HG03571 (cell line): ENCODE data around the gene OSBPL9.
"Not testable (repeated sequence)": the region's sequence is repeated elsewhere in the genome, so short reads cannot be mapped to it uniquely, and the experiment has no call there.

ENCODE experiments used
- ATAC-seq: cut with Tn5 transposase; IDR thresholded peaks from one replicate; pipeline ENCODE4 v1.9.1; 2021; ENCODE audit not compliant: unreplicated experiment

Gene OSBPL9

DNA sequence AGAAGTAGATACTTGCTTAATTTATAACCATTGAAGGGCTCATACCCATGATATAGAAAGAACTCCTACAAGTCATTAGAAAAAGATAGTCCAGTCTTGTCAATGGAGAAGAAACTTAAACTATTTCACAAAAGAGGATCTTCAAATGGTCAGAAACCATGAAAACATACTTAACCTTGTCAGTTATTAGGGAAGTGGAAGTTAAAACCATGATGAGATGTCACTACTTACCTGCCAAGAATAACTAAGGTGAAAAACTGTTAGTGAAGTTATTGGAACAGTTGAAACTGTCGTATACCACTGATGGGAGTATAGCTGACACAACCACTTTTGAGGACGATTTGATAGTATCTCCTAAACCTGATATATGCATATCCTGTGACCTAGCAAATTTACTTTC, 46.8 kb downstream of the OSBPL9 start:
- ATAC-seq: no peak

- ATAC-seq: no peak
These were observed 47.7 kb downstream of the OSBPL9 start for GRCh38 chr1:51664421-51665240.

DNA sequence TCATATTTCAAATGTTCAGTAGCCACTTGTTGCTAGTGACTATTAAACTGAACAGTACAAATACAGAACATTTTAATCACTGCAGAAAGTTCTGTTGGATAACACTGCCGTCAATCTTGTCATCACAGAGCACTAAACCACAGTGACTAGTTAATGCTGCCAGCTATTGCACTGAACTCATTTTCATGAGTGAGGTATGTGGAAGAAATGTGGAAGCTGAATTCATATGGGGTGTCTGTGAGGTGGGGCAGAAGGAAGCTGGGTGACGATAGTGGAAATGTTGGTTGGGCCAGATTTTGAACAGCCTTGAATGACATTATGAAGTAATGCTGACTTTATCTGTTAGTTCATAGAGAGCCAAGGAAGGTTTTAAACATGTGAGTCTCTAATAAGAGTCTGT, 49.6 kb downstream of the OSBPL9 start:
- ATAC-seq: no peak

GRCh38 chr1:51667561-51667960, 50.7 kb downstream of the OSBPL9 start:
- no peak for ATAC-seq

GRCh38 chr1:51669272-51669671, 52.4 kb downstream of the OSBPL9 start:
- ATAC-seq: no peak

- ATAC-seq: no peak
These were observed 52.9 kb downstream of the OSBPL9 start for GRCh38 chr1:51669816-51670215.

- no peak for ATAC-seq
These were observed 54.8 kb downstream of the OSBPL9 start for GRCh38 chr1:51671527-51672325.

- no peak for ATAC-seq
These were observed 56.4 kb downstream of the OSBPL9 start for GRCh38 chr1:51673279-51673678.

GRCh38 chr1:51675177-51675780, 58.4 kb downstream of the OSBPL9 start:
- no peak for ATAC-seq

DNA sequence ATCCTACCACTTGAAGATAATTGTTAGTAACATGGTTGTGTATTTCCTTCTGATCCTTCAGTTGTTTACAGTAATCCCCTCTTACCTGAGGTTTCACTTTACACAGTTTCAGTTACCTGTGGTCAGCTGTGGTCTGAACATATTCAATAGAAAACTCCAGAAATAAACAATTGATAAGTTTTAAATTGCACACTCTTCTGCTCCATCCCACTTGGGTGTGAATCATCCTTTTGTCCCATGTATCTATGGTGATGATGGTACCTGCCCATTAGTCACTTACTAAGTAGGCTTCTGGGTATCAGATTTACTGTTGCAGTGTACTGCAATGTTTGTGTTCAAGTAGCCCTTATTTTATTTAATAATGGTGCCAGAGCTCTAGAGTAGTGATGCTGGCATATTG, 62.5 kb downstream of the OSBPL9 start:
- no peak for ATAC-seq

- no peak for ATAC-seq
These were observed 67.9 kb downstream of the OSBPL9 start for GRCh38 chr1:51684776-51685175.

DNA sequence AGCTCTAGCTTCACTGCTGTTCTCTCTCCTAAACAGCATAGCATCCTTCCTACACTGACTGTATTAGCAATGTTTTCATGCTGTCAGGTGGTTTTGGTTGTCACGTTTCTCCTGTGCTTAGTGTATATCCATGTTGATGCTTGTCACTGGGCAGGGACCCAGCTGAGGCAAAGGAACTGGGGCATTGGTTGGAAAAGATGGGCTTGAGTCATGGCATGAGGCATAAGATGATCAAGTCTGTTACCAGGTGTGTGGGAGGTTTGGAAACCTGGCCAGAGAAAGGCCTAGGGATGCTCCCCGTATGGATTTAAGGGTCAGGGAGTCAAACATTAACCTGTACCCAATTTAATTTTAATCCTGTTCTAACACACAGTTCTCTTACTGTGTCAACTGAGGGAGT, 69.6 kb downstream of the OSBPL9 start:
- no peak for ATAC-seq

- ATAC-seq: no peak
These were observed 72.2 kb downstream of the OSBPL9 start for GRCh38 chr1:51689075-51689440.

GRCh38 chr1:51689643-51690042, 72.8 kb downstream of the OSBPL9 start:
- no peak for ATAC-seq

DNA sequence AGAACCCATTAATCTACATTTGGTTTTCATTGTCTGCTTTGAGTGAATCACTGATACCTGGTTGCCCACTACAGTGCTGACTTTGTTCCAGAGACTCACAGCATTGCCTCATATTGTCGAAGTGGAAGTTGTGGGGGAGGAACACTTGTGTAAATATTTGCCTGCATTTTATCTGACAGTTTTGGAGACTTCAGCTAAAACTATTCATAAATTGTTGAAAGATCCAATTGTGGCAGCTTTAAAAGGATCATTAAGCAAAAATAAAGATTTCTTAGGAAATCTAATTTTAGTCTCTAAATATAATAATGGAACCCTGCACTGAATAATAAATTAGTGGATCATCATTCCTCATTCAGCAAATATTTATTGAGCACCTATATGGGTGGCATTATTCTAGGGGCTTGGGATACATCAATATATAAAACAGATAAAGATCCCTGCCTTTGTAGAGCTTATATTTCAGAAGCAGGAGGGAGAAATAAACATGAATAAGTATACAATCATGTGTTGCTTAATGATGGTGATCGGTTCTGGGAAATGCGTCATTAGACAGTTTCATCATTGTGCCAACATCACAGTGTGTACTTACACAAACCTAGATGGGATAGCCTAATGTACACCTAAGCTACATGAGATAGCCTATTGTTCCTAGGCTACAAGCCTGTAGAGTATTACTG, 73.5 kb downstream of the OSBPL9 start:
- no peak for ATAC-seq

GRCh38 chr1:51691920-51692319, 75.0 kb downstream of the OSBPL9 start:
- no peak for ATAC-seq

DNA sequence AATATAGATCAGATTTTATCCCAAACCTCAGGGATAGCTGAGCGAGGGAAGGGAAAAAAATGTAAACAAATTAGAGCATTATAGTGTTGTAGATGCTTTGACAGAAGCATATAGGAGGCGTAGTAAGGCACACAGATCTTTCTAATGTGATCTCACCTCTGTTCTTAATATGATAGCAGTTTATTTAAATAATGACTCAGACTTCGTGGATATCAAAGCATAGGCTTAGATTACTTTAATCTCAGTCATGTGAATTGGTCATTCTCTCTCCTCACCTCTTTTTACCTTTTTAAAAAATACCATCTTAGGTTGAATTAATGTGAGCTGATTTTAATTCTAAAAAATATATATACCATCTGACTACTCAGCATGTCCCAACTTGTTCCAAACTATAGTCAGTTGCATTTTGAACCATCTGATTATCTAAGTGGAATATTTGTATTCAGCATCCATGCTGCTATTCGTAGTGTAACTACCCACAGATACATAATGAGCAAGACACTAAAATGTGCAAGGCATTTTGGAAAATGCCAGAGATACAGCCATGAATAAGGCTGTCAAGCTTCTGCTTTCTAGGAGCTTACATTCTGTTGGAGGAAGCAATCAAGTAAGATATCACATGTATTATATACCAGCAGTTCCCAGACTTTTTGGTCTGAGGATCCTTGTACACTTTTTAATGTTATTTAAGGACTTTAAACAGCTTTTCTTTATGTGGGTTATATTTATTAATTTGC, 76.7 kb downstream of the OSBPL9 start:
- ATAC-seq: no peak

DNA sequence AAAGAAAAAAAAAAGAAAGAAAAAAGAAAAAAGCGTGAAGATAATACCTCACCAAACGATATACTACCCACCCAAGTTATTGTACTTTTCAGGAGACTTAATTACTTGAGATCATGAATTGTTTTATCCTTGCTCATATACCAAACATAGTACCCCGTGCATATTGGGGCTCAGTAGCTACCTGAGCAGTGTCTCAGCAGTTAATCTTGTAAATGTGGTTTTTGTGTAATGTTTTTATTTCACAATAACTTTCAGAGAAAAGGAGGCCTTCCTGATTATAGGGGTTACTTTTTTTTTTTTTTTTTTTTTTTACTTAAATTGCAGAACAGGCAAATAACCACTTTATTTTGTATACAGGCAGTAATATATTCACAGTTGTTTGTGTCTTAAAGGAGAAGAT, 80.3 kb downstream of the OSBPL9 start:
- no peak for ATAC-seq

DNA sequence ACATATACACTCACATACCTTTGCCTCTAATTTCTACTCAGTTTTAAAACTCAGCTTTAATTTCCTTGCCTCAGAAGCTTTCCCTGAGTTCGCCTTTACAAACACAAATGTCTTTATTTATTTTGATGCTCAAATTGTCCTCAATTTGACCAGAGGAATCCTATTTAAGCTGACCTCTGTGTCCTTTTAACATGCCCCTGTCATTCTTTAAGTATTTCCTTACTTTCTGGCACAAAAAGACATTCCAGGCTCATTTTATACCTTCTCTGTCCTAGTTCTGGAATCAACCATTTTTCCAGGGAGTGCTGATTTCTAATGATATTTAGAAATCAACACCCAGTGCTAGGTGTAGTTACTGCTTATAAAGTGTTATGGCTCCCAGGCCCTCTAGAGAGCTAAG, 82.5 kb downstream of the OSBPL9 start:
- no peak for ATAC-seq

GRCh38 chr1:51701782-51702181, 84.9 kb downstream of the OSBPL9 start:
- ATAC-seq: not testable (repeated sequence)

DNA sequence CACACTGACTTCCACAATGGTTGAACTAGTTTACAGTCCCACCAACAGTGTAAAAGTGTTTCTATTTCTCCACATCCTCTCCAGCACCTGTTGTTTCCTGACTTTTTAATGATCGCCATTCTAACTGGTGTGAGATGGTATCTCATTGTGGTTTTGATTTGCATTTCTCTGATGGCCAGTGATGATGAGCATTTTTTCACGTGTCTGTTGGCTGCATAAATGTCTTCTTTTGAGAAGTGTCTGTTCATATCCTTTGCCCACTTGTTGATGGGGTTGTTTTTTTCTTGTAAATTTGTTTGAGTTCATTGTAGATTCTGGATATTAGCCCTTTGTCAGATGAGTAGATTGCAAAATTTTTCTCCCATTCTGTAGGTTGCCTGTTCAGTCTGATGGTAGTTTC, 85.3 kb downstream of the OSBPL9 start:
- ATAC-seq: not testable (repeated sequence)
